Panc1 (cell line): ENCODE results near the gene FAM78A. TPM values are rescaled to one million over a fixed set of nuclear protein-coding genes. Genes with fewer than 3 reads are reported as not detected.

Experiments
- ATAC-seq: fragments of 200-7000 bp; cut with Tn5 transposase; 2 replicates; pipeline ENCODE4 v1.9.1; 2020; ENCODE audit warnings: mild to moderate bottlenecking, moderate library complexity
- BruUV-seq: library from RNA; stranded (reverse); fragments of 400-500 nt; replicated peaks from 2 replicates; lab custom pipeline; 2021; lab: Mats Ljungman, UMichigan
- CTCF ChIA-PET: fragments of 300-600 bp; sonication (Branson Sonifier 250); formaldehyde crosslinking; loops from one replicate; lab custom pipeline; 2022; ENCODE audit warnings: antibody characterized with exemption; lab: Charles Lee
- POLR2A ChIA-PET: fragments of 300-600 bp; sonication (Branson Sonifier 250); formaldehyde crosslinking; loops from one replicate; lab custom pipeline; 2022; ENCODE audit warnings: antibody characterized with exemption; lab: Charles Lee
- DNase-seq: peaks from one replicate; pipeline ENCODE4 v3.0.0-alpha.2; 2010; ENCODE audit warnings: low read depth, low spot score
- H3K27ac ChIP-seq: 2 replicates; pipeline ENCODE4 v1.5.1; 2011; ENCODE audit warnings: mild to moderate bottlenecking, low read length, inconsistent platforms
- H3K27me3 ChIP-seq: fragments of 200-500 bp; sonication (Bioruptor generic); 2 replicates; pipeline ENCODE4 v1.6.0; 2014; ENCODE audit warnings: low read length, inconsistent platforms; ENCODE audit not compliant: control insufficient read depth, insufficient read depth
- H3K36me3 ChIP-seq: fragments of 200-500 bp; sonication (Bioruptor generic); 2 replicates; pipeline ENCODE4 v1.5.1; 2014; ENCODE audit warnings: inconsistent platforms, mild to moderate bottlenecking, low read length, moderate library complexity; ENCODE audit not compliant: control insufficient read depth, insufficient read depth
- H3K4me1 ChIP-seq: 2 replicates; pipeline ENCODE4 v1.5.1; 2011; ENCODE audit warnings: inconsistent platforms, mild to moderate bottlenecking, low read length, moderate library complexity; ENCODE audit not compliant: control insufficient read depth, insufficient read depth
- H3K4me3 ChIP-seq, 2 experiments: 2 replicates each; pipeline ENCODE4 v1.5.1; 2011 to 2012; ENCODE audit warnings: low read depth in 2 of 2, low read length in 2 of 2, mild to moderate bottlenecking in 2 of 2, inconsistent platforms in 1 of 2, moderate library complexity in 1 of 2
- H3K9me3 ChIP-seq: fragments of 200-500 bp; sonication (Bioruptor generic); 2 replicates; pipeline ENCODE4 v1.5.1; 2014; ENCODE audit warnings: low read depth, mild to moderate bottlenecking, inconsistent platforms, low read length, moderate library complexity; ENCODE audit not compliant: control insufficient read depth, insufficient read depth
- POLR2AphosphoS5 ChIP-seq: IDR thresholded peaks from 2 replicates; pipeline ENCODE4 v1.6.1; 2012; ENCODE audit warnings: mild to moderate bottlenecking, low read depth, low read length, moderate library complexity
- SIN3A ChIP-seq: IDR thresholded peaks from 2 replicates; pipeline ENCODE4 v1.6.1; 2012; ENCODE audit warnings: low read depth, mild to moderate bottlenecking, low read length, moderate library complexity, borderline replicate concordance; ENCODE audit not compliant: insufficient read depth
- TCF7L2 ChIP-seq: IDR thresholded peaks from 2 replicates; pipeline ENCODE4 v1.6.1; 2011; ENCODE audit warnings: mild to moderate bottlenecking, low read depth, low read length, inconsistent platforms
- in situ Hi-C: cut with HindIII; loops from 2 replicates; pipeline ENCODE4 v1.10.0; 2016; ENCODE audit warnings: low sequenced_read_pairs, low pct_unique_long_range_greater_than_20kb
- intact Hi-C: fragments of 100-400 bp; cut with micrococcal nuclease; formaldehyde crosslinking; loops from one replicate; pipeline ENCODE4 v1.10.0; 2022; ENCODE audit not compliant: unreplicated experiment
- total RNA-seq: library from RNA; stranded (reverse); gene quantifications from one replicate; pipeline ENCODE4 v1.2.1, GENCODE V29; 2021; ENCODE audit not compliant: unreplicated experiment
- TF ChIP-seq, protein P1 (sequence below), 2 experiments: IDR thresholded peaks; 2 replicates each; pipeline ENCODE4 v1.6.1; 2011 to 2012; ENCODE audit warnings: low read depth in 2 of 2, control low read depth in 1 of 2, low read length in 1 of 2, mild to moderate bottlenecking in 1 of 2, moderate library complexity in 1 of 2; ENCODE audit not compliant: insufficient read depth in 1 of 2
- TF ChIP-seq, protein P2 (sequence below): fragments of 450-650 bp; IDR thresholded peaks from 2 replicates; pipeline ENCODE4 v1.5.1; 2017; ENCODE audit warnings: mild to moderate bottlenecking

Gene FAM78A
- total RNA-seq, 1 experiment from 2014 or later: 0.59 TPM

- no peak overlapping the region for H3K4me3 ChIP-seq
- no peaks in the 10 kb centered on the region for H3K4me1 ChIP-seq
- no peak for ATAC-seq
- ChIA-PET POLR2A (no interaction called here), CTCF (no interaction called here)
- intact Hi-C loops: no loop called here
- no peaks in the 10 kb centered on the region for H3K9me3 ChIP-seq
- no peak for DNase-seq
- H3K27me3 ChIP-seq: no peaks in the 10 kb centered on the region
- BruUV-seq: no TSS peak
- in situ Hi-C loops: no loop called here
- no peaks in the 10 kb centered on the region for H3K36me3 ChIP-seq
- no peak overlapping the region for H3K27ac ChIP-seq
- TF ChIP-seq SIN3A (no peak), TCF7L2 (no peak), POLR2AphosphoS5 (no peak)
- TF ChIP-seq, protein P1, sequence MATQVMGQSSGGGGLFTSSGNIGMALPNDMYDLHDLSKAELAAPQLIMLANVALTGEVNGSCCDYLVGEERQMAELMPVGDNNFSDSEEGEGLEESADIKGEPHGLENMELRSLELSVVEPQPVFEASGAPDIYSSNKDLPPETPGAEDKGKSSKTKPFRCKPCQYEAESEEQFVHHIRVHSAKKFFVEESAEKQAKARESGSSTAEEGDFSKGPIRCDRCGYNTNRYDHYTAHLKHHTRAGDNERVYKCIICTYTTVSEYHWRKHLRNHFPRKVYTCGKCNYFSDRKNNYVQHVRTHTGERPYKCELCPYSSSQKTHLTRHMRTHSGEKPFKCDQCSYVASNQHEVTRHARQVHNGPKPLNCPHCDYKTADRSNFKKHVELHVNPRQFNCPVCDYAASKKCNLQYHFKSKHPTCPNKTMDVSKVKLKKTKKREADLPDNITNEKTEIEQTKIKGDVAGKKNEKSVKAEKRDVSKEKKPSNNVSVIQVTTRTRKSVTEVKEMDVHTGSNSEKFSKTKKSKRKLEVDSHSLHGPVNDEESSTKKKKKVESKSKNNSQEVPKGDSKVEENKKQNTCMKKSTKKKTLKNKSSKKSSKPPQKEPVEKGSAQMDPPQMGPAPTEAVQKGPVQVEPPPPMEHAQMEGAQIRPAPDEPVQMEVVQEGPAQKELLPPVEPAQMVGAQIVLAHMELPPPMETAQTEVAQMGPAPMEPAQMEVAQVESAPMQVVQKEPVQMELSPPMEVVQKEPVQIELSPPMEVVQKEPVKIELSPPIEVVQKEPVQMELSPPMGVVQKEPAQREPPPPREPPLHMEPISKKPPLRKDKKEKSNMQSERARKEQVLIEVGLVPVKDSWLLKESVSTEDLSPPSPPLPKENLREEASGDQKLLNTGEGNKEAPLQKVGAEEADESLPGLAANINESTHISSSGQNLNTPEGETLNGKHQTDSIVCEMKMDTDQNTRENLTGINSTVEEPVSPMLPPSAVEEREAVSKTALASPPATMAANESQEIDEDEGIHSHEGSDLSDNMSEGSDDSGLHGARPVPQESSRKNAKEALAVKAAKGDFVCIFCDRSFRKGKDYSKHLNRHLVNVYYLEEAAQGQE (IDR thresholded peaks at IDR 0.05; ENCODE audit: insufficient read depth in 1 of 2, low read depth in 2 of 2, low read length in 1 of 2): no peak
- TF ChIP-seq, protein P2, sequence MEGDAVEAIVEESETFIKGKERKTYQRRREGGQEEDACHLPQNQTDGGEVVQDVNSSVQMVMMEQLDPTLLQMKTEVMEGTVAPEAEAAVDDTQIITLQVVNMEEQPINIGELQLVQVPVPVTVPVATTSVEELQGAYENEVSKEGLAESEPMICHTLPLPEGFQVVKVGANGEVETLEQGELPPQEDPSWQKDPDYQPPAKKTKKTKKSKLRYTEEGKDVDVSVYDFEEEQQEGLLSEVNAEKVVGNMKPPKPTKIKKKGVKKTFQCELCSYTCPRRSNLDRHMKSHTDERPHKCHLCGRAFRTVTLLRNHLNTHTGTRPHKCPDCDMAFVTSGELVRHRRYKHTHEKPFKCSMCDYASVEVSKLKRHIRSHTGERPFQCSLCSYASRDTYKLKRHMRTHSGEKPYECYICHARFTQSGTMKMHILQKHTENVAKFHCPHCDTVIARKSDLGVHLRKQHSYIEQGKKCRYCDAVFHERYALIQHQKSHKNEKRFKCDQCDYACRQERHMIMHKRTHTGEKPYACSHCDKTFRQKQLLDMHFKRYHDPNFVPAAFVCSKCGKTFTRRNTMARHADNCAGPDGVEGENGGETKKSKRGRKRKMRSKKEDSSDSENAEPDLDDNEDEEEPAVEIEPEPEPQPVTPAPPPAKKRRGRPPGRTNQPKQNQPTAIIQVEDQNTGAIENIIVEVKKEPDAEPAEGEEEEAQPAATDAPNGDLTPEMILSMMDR: no peak
These were observed 22.5 kb upstream of the FAM78A start for GRCh38 chr9:131298816-131299215.

GRCh38 chr9:131298341-131298740, 22.0 kb upstream of the FAM78A start:
- DNase-seq (no peak), ATAC-seq (no peak)
- no peaks in the 10 kb centered on the region for H3K27me3 ChIP-seq
- CTCF ChIA-PET: no interaction called here
- H3K36me3 ChIP-seq: no peaks in the 10 kb centered on the region
- in situ Hi-C loops: no loop called here
- intact Hi-C loops: no loop called here
- no TSS peak for BruUV-seq
- H3K9me3 ChIP-seq: no peaks in the 10 kb centered on the region
- H3K4me1 ChIP-seq: no peaks in the 10 kb centered on the region
- no peak overlapping the region for H3K27ac ChIP-seq
- TF ChIP-seq, protein P1 (IDR thresholded peaks at IDR 0.05; ENCODE audit: insufficient read depth in 1 of 2, low read depth in 2 of 2, low read length in 1 of 2): no peak
- TF ChIP-seq, protein P2: no peak
- TF ChIP-seq POLR2AphosphoS5 (no peak), TCF7L2 (no peak), SIN3A (no peak)
- POLR2A ChIA-PET: interaction anchor here (0.7 kb wide), 1 partner anchor 281 kb away, joined by 3 read pairs; no protein-coding TSS in a partner anchor
- H3K4me3 ChIP-seq: no peak overlapping the region
